ENCODE data around the gene PLXNC1.

GRCh38 chr12:94203796-94204195, 55.4 kb downstream of the PLXNC1 start:
- TF ChIP-seq CBX3 (IDR thresholded peaks at IDR 0.05; ENCODE audit: borderline replicate concordance in 1 of 2, low read length in 2 of 2) (no peak), ATF3 (IDR thresholded peaks at IDR 0.05) (no peak), ATF3 (CRISPR knock-in tag; conservative IDR thresholded peaks at IDR 0.05) (no peak), JUND (IDR thresholded peaks at IDR 0.05; ENCODE audit: borderline replicate concordance, low read depth, low read length) (no peak), JUND (tag; IDR thresholded peaks at IDR 0.05; ENCODE audit: borderline replicate concordance, low read depth, low read length) (no peak), FOXK2 (conservative IDR thresholded peaks at IDR 0.05 in 1 of 2, IDR thresholded peaks at IDR 0.05 in 1 of 2; ENCODE audit: low read depth in 2 of 2) (no peak), CTCF (IDR thresholded peaks at IDR 0.05 in 2 of 3, conservative IDR thresholded peaks at IDR 0.05 in 1 of 3; ENCODE audit: insufficient read depth in 2 of 3, low read depth in 1 of 3, low read length in 3 of 3) (no peak)

All from K562 (cell line).